NCI-H2227 treated with DMSO at 0.1 percent for 48 hours (cell line): ENCODE results near the gene RLIM.
"Not testable (repeated sequence)": the region's sequence is repeated elsewhere in the genome, so short reads cannot be mapped to it uniquely, and the experiment has no call there.

ENCODE experiments used
- DNase-seq: peaks from one replicate; lab custom pipeline; 2025; lab: John Stamatoyannopoulos, UW

Gene RLIM

GRCh38 chrX:74614093-74614909, at the start of gene RLIM:
RLIM (minus strand) TSS chrX:74614624; CDS start chrX:74595977, 18,647 bp downstream.
- peak; percentile 99 for DNase-seq

- no peak for DNase-seq
These were observed 41.8 kb upstream of the RLIM start for GRCh38 chrX:74656079-74656745.

GRCh38 chrX:74654953-74655352, 40.5 kb upstream of the RLIM start:
- DNase-seq: not testable (repeated sequence)

GRCh38 chrX:74636749-74637314, 22.4 kb upstream of the RLIM start:
- no peak for DNase-seq

- peak; percentile 37 for DNase-seq
These were observed 893 bp downstream of the RLIM start for GRCh38 chrX:74613370-74614092.

GRCh38 chrX:74606799-74607198, 7.6 kb downstream of the RLIM start:
- no peak for DNase-seq

- no peak for DNase-seq
These were observed 8.1 kb downstream of the RLIM start for GRCh38 chrX:74606342-74606741.

- DNase-seq: no peak
These were observed 11.4 kb downstream of the RLIM start for GRCh38 chrX:74603040-74603439.

GRCh38 chrX:74602142-74602541, 12.3 kb downstream of the RLIM start:
- DNase-seq: no peak

GRCh38 chrX:74593593-74593992, 20.8 kb downstream of the RLIM start:
- no peak for DNase-seq

- no peak for DNase-seq
These were observed 28.7 kb downstream of the RLIM start for GRCh38 chrX:74585766-74586165.

GRCh38 chrX:74579597-74580198, 34.7 kb downstream of the RLIM start:
- DNase-seq: no peak

- DNase-seq: no peak
These were observed 36.3 kb downstream of the RLIM start for GRCh38 chrX:74578137-74578536.

GRCh38 chrX:74557378-74557777, 57.0 kb downstream of the RLIM start:
- no peak for DNase-seq

GRCh38 chrX:74551934-74552333, 62.5 kb downstream of the RLIM start:
- no peak for DNase-seq

GRCh38 chrX:74550295-74550802, 64.1 kb downstream of the RLIM start:
- peak; percentile 84 for DNase-seq

- DNase-seq: no peak
These were observed 67.4 kb downstream of the RLIM start for GRCh38 chrX:74546984-74547383.

- DNase-seq: no peak
These were observed 68.4 kb downstream of the RLIM start for GRCh38 chrX:74545880-74546523.

- DNase-seq: no peak
These were observed 73.7 kb downstream of the RLIM start for GRCh38 chrX:74540635-74541249.

- no peak for DNase-seq
These were observed 77.5 kb downstream of the RLIM start for GRCh38 chrX:74536832-74537371.
